Parathyroid adenoma (tissue), 2 donors: ENCODE results near the gene TMEM151B.
"Not testable (repeated sequence)": the region's sequence is repeated elsewhere in the genome, so short reads cannot be mapped to it uniquely, and the experiment has no call there.

ENCODE experiments used
- H2AFZ ChIP-seq: fragments of 300-600 bp; sonication (generic); one replicate; pipeline ENCODE4 v1.7.0; 2017; ENCODE audit warnings: antibody characterized with exemption, mild to moderate bottlenecking
- H3K27ac ChIP-seq: fragments of 300-600 bp; sonication (generic); one replicate; pipeline ENCODE4 v1.7.0; 2017
- H3K27me3 ChIP-seq: fragments of 300-600 bp; sonication (generic); one replicate; pipeline ENCODE4 v1.7.0; 2017; ENCODE audit warnings: low read length; ENCODE audit not compliant: control insufficient read depth, insufficient read depth
- H3K36me3 ChIP-seq: fragments of 300-600 bp; sonication (generic); one replicate; pipeline ENCODE4 v1.7.0; 2017; ENCODE audit warnings: low read length; ENCODE audit not compliant: control insufficient read depth, insufficient read depth
- H3K4me1 ChIP-seq: fragments of 300-600 bp; sonication (generic); one replicate; pipeline ENCODE4 v1.7.0; 2017; ENCODE audit warnings: control low read depth
- H3K4me2 ChIP-seq: fragments of 300-600 bp; sonication (generic); one replicate; pipeline ENCODE4 v1.7.0; 2017; ENCODE audit warnings: low read length
- H3K4me3 ChIP-seq: fragments of 300-600 bp; sonication (generic); one replicate; pipeline ENCODE4 v1.7.0; 2017; ENCODE audit warnings: low read depth, low read length
- H3K79me2 ChIP-seq: fragments of 300-600 bp; sonication (generic); one replicate; pipeline ENCODE4 v1.7.0; 2017; ENCODE audit warnings: control low read depth
- H3K9ac ChIP-seq: fragments of 300-600 bp; sonication (generic); one replicate; pipeline ENCODE4 v1.7.0; 2017; ENCODE audit warnings: mild to moderate bottlenecking
- H3K9me3 ChIP-seq: fragments of 300-600 bp; sonication (generic); one replicate; pipeline ENCODE4 v1.7.0; 2017; ENCODE audit warnings: low read length; ENCODE audit not compliant: control insufficient read depth
- CTCF ChIP-seq: fragments of 300-600 bp; sonication (generic); IDR thresholded peaks from one replicate; pipeline ENCODE4 v1.7.0; 2017; ENCODE audit warnings: antibody characterized with exemption, mild to moderate bottlenecking
- donor health status: primary hyperparathyroidism.

TMEM151B gene

GRCh38 chr6:44315516-44315915 is 45.3 kb downstream of the TMEM151B start:
- H3K4me2 ChIP-seq, result no peak overlapping the region
- no peak overlapping the region for H3K9ac ChIP-seq
- no peaks in the 10 kb centered on the region for H3K36me3 ChIP-seq
- TF ChIP-seq CTCF, result no peak
- no peak overlapping the region for H3K27ac ChIP-seq
- H3K27me3 ChIP-seq, result no peaks in the 10 kb centered on the region
- no peak overlapping the region for H2AFZ ChIP-seq
- H3K79me2 ChIP-seq, result peaks cover 2% of the 10 kb centered on the region
- H3K9me3 ChIP-seq, result no peaks in the 10 kb centered on the region
- no peaks in the 10 kb centered on the region for H3K4me1 ChIP-seq
- H3K4me3 ChIP-seq, result no peak overlapping the region

GRCh38 chr6:44315951-44316350 is 45.7 kb downstream of the TMEM151B start:
- no peak for TF ChIP-seq CTCF
- Histone ChIP-seq H3K36me3 (no peaks in the 10 kb centered on the region), H3K27me3 (no peaks in the 10 kb centered on the region), H3K9me3 (no peaks in the 10 kb centered on the region), H3K4me2 (no peak overlapping the region), H3K9ac (no peak overlapping the region), H3K27ac (no peak overlapping the region), H3K4me3 (no peak overlapping the region), H3K79me2 (peaks cover 2% of the 10 kb centered on the region), H2AFZ (no peak overlapping the region), H3K4me1 (no peaks in the 10 kb centered on the region)

- H3K9ac ChIP-seq, result no peak overlapping the region
- no peak overlapping the region for H3K4me2 ChIP-seq
- no peaks in the 10 kb centered on the region for H3K36me3 ChIP-seq
- H3K27ac ChIP-seq, result no peak overlapping the region
- no peak overlapping the region for H2AFZ ChIP-seq
- no peaks in the 10 kb centered on the region for H3K9me3 ChIP-seq
- peaks cover 2% of the 10 kb centered on the region for H3K79me2 ChIP-seq
- no peaks in the 10 kb centered on the region for H3K4me1 ChIP-seq
- TF ChIP-seq CTCF, result no peak
- no peaks in the 10 kb centered on the region for H3K27me3 ChIP-seq
- no peak overlapping the region for H3K4me3 ChIP-seq
These were observed 46.2 kb downstream of the TMEM151B start for GRCh38 chr6:44316481-44316880.

- not testable (repeated sequence) for H3K27ac ChIP-seq, H3K27me3 ChIP-seq, H3K4me3 ChIP-seq, H3K36me3 ChIP-seq, H3K4me2 ChIP-seq, H3K79me2 ChIP-seq, H3K4me1 ChIP-seq, H2AFZ ChIP-seq, H3K9ac ChIP-seq, H3K9me3 ChIP-seq
These were observed 46.9 kb downstream of the TMEM151B start for GRCh38 chr6:44317136-44317631.

- Histone ChIP-seq H3K36me3 (no peaks in the 10 kb centered on the region), H3K27ac (no peak overlapping the region), H3K79me2 (no peaks in the 10 kb centered on the region), H3K4me2 (no peak overlapping the region), H3K9me3 (no peaks in the 10 kb centered on the region), H3K4me1 (no peaks in the 10 kb centered on the region), H3K9ac (no peak overlapping the region), H3K4me3 (no peak overlapping the region), H2AFZ (no peak overlapping the region), H3K27me3 (no peaks in the 10 kb centered on the region)
- TF ChIP-seq CTCF, result no peak
These were observed 51.0 kb downstream of the TMEM151B start for GRCh38 chr6:44321210-44321609.
